NOMO-1 treated with DMSO at 0.1 percent for 48 hours (cell line): ENCODE data around the gene PRSS57.

Source experiments
- DNase-seq: peaks from one replicate; lab custom pipeline; 2025; ENCODE audit not compliant: unreplicated experiment; lab: John Stamatoyannopoulos, UW

The PRSS57 gene

GRCh38 chr19:652467-653389 is 42.5 kb downstream of the PRSS57 start:
- no peak for DNase-seq

DNA sequence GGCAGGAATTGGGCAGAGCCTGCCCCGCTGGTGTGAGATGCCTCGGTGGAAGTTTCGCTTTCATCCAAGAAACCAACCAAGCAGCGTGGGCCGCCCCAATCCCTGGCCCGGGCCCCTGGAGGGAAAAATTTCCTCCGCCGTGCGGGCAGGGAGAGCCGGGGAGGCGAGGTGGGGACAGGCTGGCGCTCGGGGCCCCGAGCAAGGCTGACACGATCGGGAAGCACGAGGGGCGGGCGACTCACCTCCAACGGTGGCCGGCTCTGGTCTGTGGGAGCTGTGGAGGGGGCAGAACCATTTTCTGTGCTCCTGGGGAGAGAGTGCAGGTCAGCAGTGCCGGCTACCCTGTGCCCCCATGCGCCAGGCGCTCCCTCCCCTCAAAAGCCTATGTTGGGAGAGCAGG is 43.3 kb downstream of the PRSS57 start:
- no peak for DNase-seq

DNA sequence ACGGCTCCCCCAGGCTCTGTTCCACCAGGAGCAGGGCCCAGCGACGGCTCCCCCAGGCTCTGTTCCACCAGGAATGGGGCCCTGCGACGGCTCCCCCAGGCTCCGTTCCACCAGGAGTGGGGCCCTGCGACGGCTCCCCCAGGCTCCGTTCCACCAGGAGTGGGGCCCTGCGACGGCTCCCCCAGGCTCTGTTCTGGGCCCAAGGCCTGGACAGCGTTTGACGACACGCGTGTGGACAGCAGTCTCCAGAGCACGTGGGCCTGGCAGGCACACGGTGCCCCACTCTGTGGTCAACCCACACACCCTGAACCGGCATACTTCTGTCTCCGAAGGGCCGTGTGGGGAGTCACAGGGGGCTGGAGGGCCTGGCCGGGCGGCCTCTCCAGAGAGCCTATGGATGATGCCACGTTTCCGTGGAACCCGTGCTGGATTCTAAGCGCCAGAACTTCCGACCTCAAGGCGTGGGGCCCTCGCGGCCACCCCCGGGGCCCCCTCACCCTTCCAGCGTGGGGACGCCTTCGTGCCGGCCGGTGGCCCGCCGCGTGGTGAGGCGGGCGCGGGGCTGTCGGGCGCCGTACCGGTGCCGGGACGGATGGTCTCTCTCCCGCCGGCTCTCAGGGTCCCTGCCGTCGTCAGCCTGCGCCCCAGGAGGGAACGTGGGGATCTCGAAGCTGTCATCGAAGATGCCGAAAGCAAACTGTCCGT is 44.0 kb downstream of the PRSS57 start:
- DNase-seq, result no peak

DNA sequence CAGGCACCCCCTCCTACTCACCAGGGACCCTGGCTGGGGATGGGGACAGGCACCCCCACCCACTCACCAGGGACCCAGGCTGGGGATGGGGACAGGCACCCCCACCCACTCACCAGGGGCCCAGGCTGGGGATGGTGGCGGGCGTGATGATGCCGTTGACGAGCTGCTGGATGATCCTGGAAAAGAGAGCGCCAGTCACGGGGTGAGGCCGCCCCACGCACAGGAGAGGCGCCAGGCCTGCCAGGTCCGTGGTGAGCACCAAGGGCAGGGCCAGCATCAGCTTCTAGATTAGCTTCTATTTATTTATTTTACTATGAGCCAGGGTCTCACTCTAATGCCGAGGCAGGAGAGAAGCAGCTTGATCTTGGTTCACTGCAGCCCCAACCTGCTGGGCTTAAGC is 45.1 kb downstream of the PRSS57 start:
- DNase-seq, result no peak

DNA sequence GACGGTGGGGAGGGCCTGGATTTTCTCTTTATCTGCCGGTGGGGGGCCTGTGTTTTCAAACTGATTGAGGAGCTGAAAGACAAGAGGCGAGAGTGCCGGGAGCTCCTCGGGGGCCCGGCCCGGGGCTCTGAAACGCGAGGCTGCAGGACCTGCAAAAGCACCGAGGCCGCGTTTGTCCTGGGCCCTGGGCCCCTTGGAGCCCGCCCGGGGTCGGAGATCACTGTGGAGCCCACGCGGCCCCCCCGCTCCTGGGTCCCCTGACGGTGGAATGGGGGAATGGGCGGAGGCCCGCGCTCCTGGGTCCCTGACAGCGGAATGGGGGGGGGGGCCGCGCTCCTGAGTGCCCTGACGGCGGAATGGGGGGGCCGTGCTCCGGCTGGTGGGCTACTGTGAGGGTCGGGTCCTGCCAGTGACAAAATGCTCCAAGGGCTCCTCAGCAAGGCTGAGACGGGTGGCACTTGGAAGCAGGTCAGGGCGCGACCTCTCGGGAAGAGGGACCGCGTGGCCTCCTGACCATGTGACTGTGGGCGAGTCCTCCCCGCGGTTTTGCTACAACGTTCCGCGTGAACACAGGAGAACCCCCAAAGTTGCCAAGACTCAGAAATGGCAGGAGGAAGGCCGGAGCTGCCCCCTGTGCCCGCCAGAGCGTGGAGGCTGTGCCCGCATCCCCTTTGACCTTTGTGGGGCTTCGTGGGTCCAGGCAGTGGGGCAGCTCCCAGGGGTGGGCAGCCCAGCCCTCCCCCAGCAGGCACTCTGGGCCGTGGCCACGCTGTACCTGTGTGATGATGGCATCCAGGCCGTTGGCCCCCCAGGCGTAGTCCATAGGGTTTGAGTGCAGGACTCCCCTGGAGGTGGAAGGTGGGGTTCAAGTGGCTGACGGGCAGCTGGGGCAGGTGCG is 46.1 kb downstream of the PRSS57 start:
- DNase-seq, result no peak

DNA sequence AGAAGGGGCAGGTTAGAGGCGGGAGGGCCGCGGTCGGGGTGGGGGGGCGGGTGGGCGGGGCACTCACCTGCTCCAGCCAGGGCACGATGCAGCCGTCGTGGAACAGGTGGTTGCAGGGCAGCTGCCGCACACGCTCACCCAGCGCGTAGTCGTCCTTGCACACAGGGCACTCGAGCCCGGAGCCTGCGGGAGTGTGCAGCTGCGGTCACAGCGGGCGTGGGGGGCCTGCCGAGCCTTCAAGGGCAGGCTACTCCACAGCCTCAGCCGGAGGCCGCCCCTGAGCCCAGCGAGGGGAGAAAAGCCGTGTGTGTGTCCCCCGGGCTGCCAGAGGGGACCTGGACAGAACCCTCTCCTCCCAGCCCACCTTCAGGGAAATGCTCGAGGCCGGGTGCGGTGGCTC is 46.9 kb downstream of the PRSS57 start:
- no peak for DNase-seq

DNA sequence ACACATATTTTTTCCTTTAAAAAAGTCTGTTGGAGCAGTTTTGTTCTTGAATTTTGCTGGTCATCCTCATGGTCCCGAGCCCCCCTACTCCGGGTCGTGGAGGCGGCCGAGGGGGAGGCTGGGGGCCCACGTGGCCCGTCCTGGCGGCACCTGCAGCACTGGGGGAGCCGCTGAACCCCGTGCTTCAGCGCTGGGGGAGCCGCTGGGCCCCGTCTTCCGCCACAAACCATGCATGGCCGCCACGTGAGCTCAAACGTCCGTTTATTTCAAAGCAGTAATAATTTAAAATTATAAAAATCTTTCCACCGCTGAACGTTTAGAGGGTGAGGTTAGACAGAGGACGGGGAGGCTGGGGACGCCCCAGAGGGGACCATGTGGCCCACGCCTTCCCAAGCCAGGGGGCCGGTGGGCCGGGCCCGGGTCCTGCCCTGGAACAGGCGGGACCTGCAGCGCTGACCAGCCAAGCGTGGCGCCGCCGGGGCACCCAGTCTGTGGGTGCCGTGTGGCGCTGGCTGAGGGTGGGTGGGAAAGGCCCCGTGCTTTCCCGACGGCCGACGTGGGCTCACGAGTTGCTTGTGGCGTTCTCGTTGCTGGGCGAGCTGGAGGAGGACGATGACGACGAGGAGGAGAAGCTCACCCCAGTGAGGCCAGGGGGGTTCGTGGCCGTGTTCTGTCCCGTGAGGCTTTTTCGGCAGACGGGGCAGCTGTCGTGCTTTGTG is 47.5 kb downstream of the PRSS57 start:
- DNase-seq, result no peak

- DNase-seq, result no peak
Observed at GRCh38 chr19:646779-647565, 48.3 kb downstream of the PRSS57 start.

GRCh38 chr19:645912-646778 is 49.1 kb downstream of the PRSS57 start:
- no peak for DNase-seq

GRCh38 chr19:644789-645188 is 50.5 kb downstream of the PRSS57 start:
- no peak for DNase-seq

DNA sequence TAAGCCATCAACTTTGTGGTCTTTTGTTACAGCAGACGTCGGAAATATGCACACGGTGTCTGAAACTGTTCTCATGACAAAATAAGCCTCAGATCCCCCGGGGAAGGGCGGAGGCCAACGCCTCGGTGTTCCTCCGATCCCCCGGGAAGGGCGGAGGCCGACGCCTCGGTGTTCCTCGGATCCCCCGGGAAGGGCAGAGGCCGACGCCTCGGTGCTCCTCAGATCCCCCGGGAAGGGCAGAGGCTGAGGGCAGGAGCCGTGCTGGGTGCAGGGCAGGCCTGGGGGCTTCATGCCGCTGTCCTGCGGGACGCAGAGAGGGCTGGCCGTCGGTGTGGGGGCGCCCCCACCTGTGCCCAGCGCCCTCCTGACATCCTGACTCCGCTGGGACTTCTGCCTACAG is 50.9 kb downstream of the PRSS57 start:
- no peak for DNase-seq

GRCh38 chr19:643736-644135 is 51.5 kb downstream of the PRSS57 start:
- DNase-seq, result no peak

- no peak for DNase-seq
Observed at GRCh38 chr19:642767-643727, 52.2 kb downstream of the PRSS57 start.

DNA sequence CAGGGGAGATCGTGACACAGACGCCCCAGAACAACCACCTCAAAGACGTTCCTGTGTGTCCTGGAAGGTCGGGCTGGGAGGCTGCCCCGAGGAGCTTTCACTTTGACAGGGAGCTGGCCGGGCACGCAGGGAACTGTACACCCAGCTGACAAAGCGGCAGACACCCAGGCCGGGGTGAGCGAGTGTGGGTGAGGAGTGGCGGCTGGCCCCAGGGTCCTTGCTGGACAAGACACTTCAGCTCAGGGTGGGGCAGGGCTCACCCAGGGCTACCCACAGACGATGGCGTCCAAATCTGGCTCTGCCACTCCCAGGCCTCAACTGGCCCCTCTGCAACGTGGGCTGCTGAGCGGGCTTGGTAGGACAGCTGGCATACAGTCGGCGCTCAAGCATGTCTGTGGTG is 53.5 kb downstream of the PRSS57 start:
- no peak for DNase-seq

GRCh38 chr19:640606-641189 is 54.6 kb downstream of the PRSS57 start:
- DNase-seq, result no peak

GRCh38 chr19:640161-640558 is 55.1 kb downstream of the PRSS57 start:
- DNase-seq, result no peak
